Left renal pelvis (tissue), 4 donors: ENCODE measurements around the gene RAD51AP1. TPM values are rescaled to one million over a fixed set of nuclear protein-coding genes. Genes with fewer than 3 reads are reported as not detected.

Experiments
- DNase-seq, 4 donors: peaks; one replicate each; pipeline ENCODE4 v3.0.0-alpha.2; 2013; ENCODE audit warnings: low read depth in 4 of 4, low spot score in 3 of 4
- polyA plus RNA-seq, 4 donors: library from polyadenylated mRNA; unstranded; fragments of 120-200 nt; gene quantifications; one replicate each; pipeline ENCODE4 v1.2.1, GENCODE V29; 2013; ENCODE audit not compliant: insufficient read length in 4 of 4

Gene RAD51AP1
- polyA plus RNA-seq, 4 donors: 19.5 to 33.9 (median 27.7) TPM

- no peak for DNase-seq
Observed at GRCh38 chr12:4540638-4541037, 1.9 kb downstream of the RAD51AP1 start.

- DNase-seq: no peak
Observed at GRCh38 chr12:4545195-4545594, 6.5 kb downstream of the RAD51AP1 start.

- no peak for DNase-seq
Observed at GRCh38 chr12:4552191-4552590, 13.5 kb downstream of the RAD51AP1 start.

GRCh38 chr12:4553943-4554342, 15.3 kb downstream of the RAD51AP1 start:
- no peak for DNase-seq

GRCh38 chr12:4555804-4556203, 17.1 kb downstream of the RAD51AP1 start:
- DNase-seq: no peak

- no peak for DNase-seq
Observed at GRCh38 chr12:4556735-4557530, 18.2 kb downstream of the RAD51AP1 start.

GRCh38 chr12:4557586-4557985, 18.9 kb downstream of the RAD51AP1 start:
- DNase-seq: no peak

- DNase-seq: no peak
Observed at GRCh38 chr12:4558171-4558570, 19.5 kb downstream of the RAD51AP1 start.

GRCh38 chr12:4562034-4562657, 23.5 kb downstream of the RAD51AP1 start, which contains the start of gene DYRK4:
DYRK4 (plus strand) TSS chr12:4562208; CDS start chr12:4562246, 38 bp downstream.
- DNase-seq: peak; percentile 70 to 82 (median 74)

- no peak for DNase-seq
Observed at GRCh38 chr12:4563336-4563735, 24.6 kb downstream of the RAD51AP1 start.

GRCh38 chr12:4564818-4565217, 26.1 kb downstream of the RAD51AP1 start:
- no peak for DNase-seq

- no peak for DNase-seq
Observed at GRCh38 chr12:4566474-4566873, 27.8 kb downstream of the RAD51AP1 start.

- no peak for DNase-seq
Observed at GRCh38 chr12:4567073-4567881, 28.6 kb downstream of the RAD51AP1 start.

- DNase-seq: no peak
Observed at GRCh38 chr12:4569261-4569660, 30.6 kb downstream of the RAD51AP1 start.

- DNase-seq: no peak
Observed at GRCh38 chr12:4572680-4573079, 34.0 kb downstream of the RAD51AP1 start.

- DNase-seq: no peak
Observed at GRCh38 chr12:4579305-4580102, 40.8 kb downstream of the RAD51AP1 start.

GRCh38 chr12:4580281-4580688, 41.6 kb downstream of the RAD51AP1 start:
- DNase-seq: no peak

GRCh38 chr12:4584281-4584680, 45.6 kb downstream of the RAD51AP1 start:
- no peak for DNase-seq

GRCh38 chr12:4584896-4585295, 46.2 kb downstream of the RAD51AP1 start:
- DNase-seq: no peak

GRCh38 chr12:4586500-4586899, 47.8 kb downstream of the RAD51AP1 start:
- no peak for DNase-seq
